WTC11 (cell line): ENCODE data around the gene PPP1R37. TPM values are rescaled to one million over a fixed set of nuclear protein-coding genes. Genes with fewer than 3 reads are reported as not detected.

Experiments used
- ATAC-seq: fragments of 200-7000 bp; cut with Tn5 transposase; 2 replicates; pipeline ENCODE4 v1.10.0; 2021; ENCODE audit warnings: mild to moderate bottlenecking, moderate library complexity
- CTCF ChIA-PET: fragments of 300-600 bp; sonication (Branson Sonifier 250); formaldehyde crosslinking; loops from one replicate; lab custom pipeline; 2021; ENCODE audit warnings: antibody characterized with exemption; lab: Charles Lee
- POLR2A ChIA-PET: fragments of 350-600 bp; sonication (Branson Sonifier 250); formaldehyde crosslinking; loops from one replicate; lab custom pipeline; 2021; ENCODE audit warnings: antibody characterized with exemption; lab: Charles Lee
- DNase-seq: peaks from one replicate; pipeline ENCODE4 v3.0.0; 2021; ENCODE audit warnings: low spot score
- H3K27ac Mint-ChIP-seq: 2 replicates; pipeline ENCODE4 v1.8.0; 2021; ENCODE audit warnings: mixed read lengths
- H3K27me3 Mint-ChIP-seq: 2 replicates; pipeline ENCODE4 v1.8.0; 2021; ENCODE audit warnings: low read depth, mild to moderate bottlenecking, moderate library complexity, mixed read lengths
- H3K36me3 Mint-ChIP-seq: 2 replicates; pipeline ENCODE4 v1.8.0; 2021; ENCODE audit warnings: mixed read lengths
- H3K4me1 Mint-ChIP-seq: 2 replicates; pipeline ENCODE4 v1.8.0; 2022; ENCODE audit warnings: mixed read lengths
- H3K4me3 Mint-ChIP-seq: 2 replicates; pipeline ENCODE4 v1.8.0; 2021; ENCODE audit warnings: mild to moderate bottlenecking, moderate library complexity, mixed read lengths
- H3K9me3 Mint-ChIP-seq: 2 replicates; pipeline ENCODE4 v1.8.0; 2021; ENCODE audit warnings: mixed read lengths
- ATF1 ChIP-seq: sonication (generic); formaldehyde crosslinking; IDR thresholded peaks from 2 replicates; pipeline ENCODE4 v1.8.1; 2023; ENCODE audit warnings: mild to moderate bottlenecking, moderate library complexity, missing genetic modification reagents
- ATF2 ChIP-seq: sonication (generic); formaldehyde crosslinking; IDR thresholded peaks from 2 replicates; pipeline ENCODE4 v1.8.1; 2022; ENCODE audit warnings: low read depth, missing genetic modification reagents, borderline replicate concordance
- CDX4 ChIP-seq: fragments of 250-450 bp; sonication (Bioruptor Pico); IDR thresholded peaks from 2 replicates; pipeline ENCODE4 v1.9.0; 2021; ENCODE audit warnings: moderate library complexity, mild to moderate bottlenecking, inconsistent platforms, borderline replicate concordance
- CTCF ChIP-seq: fragments of 200-600 bp; IDR thresholded peaks from 2 replicates; pipeline ENCODE4 v1.8.0; 2022; ENCODE audit warnings: antibody characterized with exemption
- E2F1 ChIP-seq: sonication (generic); formaldehyde crosslinking; IDR thresholded peaks from 2 replicates; pipeline ENCODE4 v1.8.0; 2022; ENCODE audit warnings: mild to moderate bottlenecking, missing genetic modification reagents
- GTF2I ChIP-seq: fragments of 250-450 bp; sonication (Bioruptor Pico); conservative IDR thresholded peaks from 2 replicates; pipeline ENCODE4 v1.4.0; 2021; ENCODE audit warnings: mild to moderate bottlenecking
- JAZF1 ChIP-seq: fragments of 250-450 bp; sonication (Bioruptor Pico); IDR thresholded peaks from 2 replicates; pipeline ENCODE4 v1.9.0; 2021; ENCODE audit warnings: moderate library complexity, mild to moderate bottlenecking, inconsistent platforms
- JUN ChIP-seq: sonication (generic); formaldehyde crosslinking; IDR thresholded peaks from 2 replicates; pipeline ENCODE4 v1.8.0; 2023; ENCODE audit warnings: mild to moderate bottlenecking, missing genetic modification reagents
- MYBL2 ChIP-seq: sonication (generic); formaldehyde crosslinking; IDR thresholded peaks from 2 replicates; pipeline ENCODE4 v1.8.1; 2023; ENCODE audit warnings: mild to moderate bottlenecking, moderate library complexity, missing genetic modification reagents
- NFATC4 ChIP-seq: fragments of 250-450 bp; sonication (Bioruptor Pico); IDR thresholded peaks from 2 replicates; pipeline ENCODE4 v1.9.0; 2021; ENCODE audit warnings: mild to moderate bottlenecking
- NR3C1 ChIP-seq: sonication (generic); formaldehyde crosslinking; conservative IDR thresholded peaks from 2 replicates; pipeline ENCODE4 v1.8.1; 2023; ENCODE audit warnings: low read depth, mild to moderate bottlenecking, missing genetic modification reagents
- PRDM15 ChIP-seq: sonication (generic); formaldehyde crosslinking; IDR thresholded peaks from 2 replicates; pipeline ENCODE4 v1.8.0; 2022; ENCODE audit warnings: missing genetic modification reagents
- SMAD3 ChIP-seq: sonication (generic); formaldehyde crosslinking; IDR thresholded peaks from 2 replicates; pipeline ENCODE4 v1.8.0; 2022; ENCODE audit warnings: missing genetic modification reagents, mild to moderate bottlenecking, borderline replicate concordance
- SMAD4 ChIP-seq: sonication (generic); formaldehyde crosslinking; IDR thresholded peaks from 2 replicates; pipeline ENCODE4 v1.8.0; 2022; ENCODE audit warnings: mild to moderate bottlenecking, missing genetic modification reagents
- SOX15 ChIP-seq: fragments of 250-450 bp; sonication (Bioruptor Pico); IDR thresholded peaks from 2 replicates; pipeline ENCODE4 v1.9.0; 2021; ENCODE audit warnings: mild to moderate bottlenecking
- USF1 ChIP-seq: sonication (generic); formaldehyde crosslinking; IDR thresholded peaks from 2 replicates; pipeline ENCODE4 v1.8.0; 2022; ENCODE audit warnings: mild to moderate bottlenecking, missing genetic modification reagents
- ZBTB21 ChIP-seq: sonication (generic); formaldehyde crosslinking; IDR thresholded peaks from 2 replicates; pipeline ENCODE4 v1.8.1; 2023; ENCODE audit warnings: mild to moderate bottlenecking, missing genetic modification reagents, borderline replicate concordance
- ZNF232 ChIP-seq: sonication (generic); formaldehyde crosslinking; IDR thresholded peaks from 2 replicates; pipeline ENCODE4 v1.8.0; 2022; ENCODE audit warnings: mild to moderate bottlenecking, missing genetic modification reagents
- ZNF263 ChIP-seq: sonication (generic); formaldehyde crosslinking; IDR thresholded peaks from 2 replicates; pipeline ENCODE4 v1.8.1; 2022; ENCODE audit warnings: low read depth, mild to moderate bottlenecking, moderate library complexity, missing genetic modification reagents
- ZNF416 ChIP-seq: fragments of 250-450 bp; sonication (Bioruptor Pico); IDR thresholded peaks from 2 replicates; pipeline ENCODE4 v1.9.0; 2021; ENCODE audit warnings: mild to moderate bottlenecking, inconsistent platforms
- ZNF532 ChIP-seq: fragments of 250-450 bp; sonication (Bioruptor Pico); IDR thresholded peaks from 2 replicates; pipeline ENCODE4 v1.9.0; 2021; ENCODE audit warnings: mild to moderate bottlenecking, borderline replicate concordance
- ZSCAN18 ChIP-seq: fragments of 250-450 bp; sonication (Bioruptor Pico); IDR thresholded peaks from 2 replicates; pipeline ENCODE4 v2.1.2; 2022; ENCODE audit warnings: mild to moderate bottlenecking, moderate library complexity
- total RNA-seq: library from RNA; stranded (reverse); gene quantifications from 3 replicates; pipeline ENCODE4 v1.2.3, GENCODE V29; 2021

The PPP1R37 gene
- total RNA-seq, 1 experiment from 2014 or later: 35.4 TPM

- Mint-ChIP-seq H3K4me1 (peaks cover 12% of the 10 kb centered on the region), H3K36me3 (no peaks in the 10 kb centered on the region), H3K27me3 (peaks cover 54% of the 10 kb centered on the region), H3K27ac (no peak overlapping the region), H3K4me3 (peak overlapping the region; percentile 22; the same call in 1 of the 2 replicates), H3K9me3 (no peaks in the 10 kb centered on the region)
- no peak; the same call in 1 of the 2 replicates for ATAC-seq
- ChIA-PET POLR2A (interaction anchor here (0.9 kb wide), 1 partner anchor 62 kb away, joined by 3 read pairs; no protein-coding TSS in a partner anchor), CTCF (interaction anchor here (0.5 to 4.8 kb wide), 31 partner anchors 8 to 193 kb away, joined by 3 to 21 read pairs (median 6); partner anchors contain the start of genes BLOC1S3, GEMIN7, NKPD1 and PPP1R37)
- DNase-seq: peak; percentile 54
- TF ChIP-seq MYBL2 (CRISPR knock-in tag): peak; percentile 12
- TF ChIP-seq NFATC4: no peak
- no peak for TF ChIP-seq CTCF
- TF ChIP-seq USF1 (CRISPR knock-in tag): no peak
- no peak for TF ChIP-seq SMAD4
- TF ChIP-seq GTF2I (CRISPR knock-in tag): no peak
- TF ChIP-seq SOX15 (CRISPR knock-in tag): no peak
- no peak for TF ChIP-seq ZNF532 (CRISPR knock-in tag)
- no peak for TF ChIP-seq ZSCAN18 (CRISPR knock-in tag)
- no peak for TF ChIP-seq PRDM15 (CRISPR knock-in tag)
- TF ChIP-seq SMAD3: no peak
- no peak for TF ChIP-seq ZNF232 (CRISPR knock-in tag)
- TF ChIP-seq JAZF1 (CRISPR knock-in tag): no peak
- TF ChIP-seq ZBTB21: no peak
- TF ChIP-seq ZNF263 (CRISPR knock-in tag): no peak; the same call in 1 of the 2 replicates
- no peak for TF ChIP-seq CDX4
- TF ChIP-seq ATF2 (CRISPR knock-in tag): no peak
- TF ChIP-seq ATF1 (CRISPR knock-in tag): no peak
- TF ChIP-seq ZNF416 (CRISPR knock-in tag): no peak
- TF ChIP-seq JUN (CRISPR knock-in tag): peak; percentile 10; the same call in 1 of the 2 replicates
- no peak for TF ChIP-seq E2F1 (CRISPR knock-in tag)
- no peak for TF ChIP-seq NR3C1 (CRISPR knock-in tag)
Observed at GRCh38 chr19:45151821-45152503, 59.0 kb downstream of the PPP1R37 start.
